Naive thymus-derived CD8-positive, alpha-beta T cell (primary cell): ENCODE results near the gene SEH1L. TPM values are rescaled to one million over a fixed set of nuclear protein-coding genes. Genes with fewer than 3 reads are reported as not detected.

Experiments
- ATAC-seq, 2 donors: fragments of 150-1000 bp; cut with Tn5 transposase in 1 of 2; sonication (Bioruptor Pico), chemical (Tn5 transposase) in 1 of 2; 1 replicate in 1 of 2; 2 replicates in 1 of 2; pipeline ENCODE4 v1.10.0; 2021; ENCODE audit warnings: mild to moderate bottlenecking in 2 of 2, moderate library complexity in 2 of 2
- POLR2A ChIA-PET: fragments of 350-600 bp; sonication (Branson Sonifier 250); formaldehyde crosslinking; loops from one replicate; lab custom pipeline; 2021; ENCODE audit warnings: antibody characterized with exemption; lab: Charles Lee
- DNase-seq, 10 donors: peaks; one replicate each; pipeline versions ENCODE4 v3.0.0 to v3.0.0-alpha.2; 2020 to 2022
- H3K27ac Mint-ChIP-seq, 10 donors: one replicate each; pipeline ENCODE4 v1.8.0; 2020 to 2022; ENCODE audit warnings: mild to moderate bottlenecking in 10 of 10, mixed read lengths in 10 of 10, moderate library complexity in 4 of 10, inconsistent platforms in 1 of 10
- H3K27me3 Mint-ChIP-seq, 5 donors: one replicate each; pipeline ENCODE4 v1.8.0; 2021 to 2022; ENCODE audit warnings: mixed read lengths in 5 of 5
- H3K36me3 Mint-ChIP-seq, 3 donors: one replicate each; pipeline ENCODE4 v1.8.0; 2020 to 2022; ENCODE audit warnings: mixed read lengths in 3 of 3, mild to moderate bottlenecking in 2 of 3, inconsistent platforms in 1 of 3
- H3K4me1 Mint-ChIP-seq, 4 donors: one replicate each; pipeline ENCODE4 v1.8.0; 2021 to 2022; ENCODE audit warnings: mixed read lengths in 4 of 4
- H3K4me3 Mint-ChIP-seq, 10 donors: one replicate each; pipeline ENCODE4 v1.8.0; 2020 to 2022; ENCODE audit warnings: mild to moderate bottlenecking in 10 of 10, mixed read lengths in 10 of 10, moderate library complexity in 6 of 10, inconsistent platforms in 1 of 10
- H3K9me3 Mint-ChIP-seq, 9 donors: one replicate each; pipeline ENCODE4 v1.8.0; 2020 to 2022; ENCODE audit warnings: mixed read lengths in 9 of 9, mild to moderate bottlenecking in 3 of 9, inconsistent platforms in 1 of 9, moderate library complexity in 1 of 9
- polyA plus RNA-seq, 3 donors: library from polyadenylated mRNA; unstranded; fragments of 300-500 nt; fragmentation: Illumina TruSeq; gene quantifications; one replicate each; pipeline ENCODE4 v1.2.3, GENCODE V29; 2021
- total RNA-seq, 8 experiments: library from RNA in 2 of 8; stranded (reverse) in 2 of 8; gene quantifications; one replicate each; pipeline ENCODE4 v1.2.3 and lab custom pipeline; 2021 to 2026

The SEH1L gene
- total and polyA plus RNA-seq, 5 experiments from 2014 or later = 25.5 to 41.7 (median 37.1) TPM

GRCh38 chr18:12922266-12922665 is 25.5 kb upstream of the SEH1L start:
- H3K27ac Mint-ChIP-seq = no peak overlapping the region
- H3K4me1 Mint-ChIP-seq = peaks cover 2 to 17% (median 9%) of the 10 kb centered on the region in 4 donors
- POLR2A ChIA-PET = interaction anchor here (0.6 to 1.5 kb wide), 2 partner anchors 11 to 26 kb away, joined by 4 to 6 read pairs; no protein-coding TSS in a partner anchor
- no peak for ATAC-seq
- H3K36me3 Mint-ChIP-seq = no peaks in the 10 kb centered on the region
- no peak overlapping the region for H3K4me3 Mint-ChIP-seq
- DNase-seq = no peak
- H3K27me3 Mint-ChIP-seq = no peaks in the 10 kb centered on the region
- no peaks in the 10 kb centered on the region for H3K9me3 Mint-ChIP-seq

- no peaks in the 10 kb centered on the region for H3K36me3 Mint-ChIP-seq
- H3K4me3 Mint-ChIP-seq = no peak overlapping the region
- peak overlapping the region in 1 of 10 donors; percentile 12 for H3K27ac Mint-ChIP-seq
- no peak for ATAC-seq
- no peaks in the 10 kb centered on the region for H3K9me3 Mint-ChIP-seq
- no peak for DNase-seq
- H3K27me3 Mint-ChIP-seq = no peaks in the 10 kb centered on the region
- H3K4me1 Mint-ChIP-seq = peaks cover 2 to 17% (median 9%) of the 10 kb centered on the region in 4 donors
- POLR2A ChIA-PET = no interaction called here
Observed at GRCh38 chr18:12924616-12925015, 23.2 kb upstream of the SEH1L start.

- H3K9me3 Mint-ChIP-seq = no peaks in the 10 kb centered on the region
- no peak for DNase-seq
- H3K4me3 Mint-ChIP-seq = no peak overlapping the region
- peaks cover 0 to 10% (median 1%) of the 10 kb centered on the region in 4 donors for H3K4me1 Mint-ChIP-seq
- H3K27me3 Mint-ChIP-seq = no peaks in the 10 kb centered on the region
- POLR2A ChIA-PET = no interaction called here
- no peak for ATAC-seq
- no peaks in the 10 kb centered on the region for H3K36me3 Mint-ChIP-seq
- no peak overlapping the region for H3K27ac Mint-ChIP-seq
Observed at GRCh38 chr18:12928206-12928605, 19.6 kb upstream of the SEH1L start.

GRCh38 chr18:12928641-12929040 is 19.2 kb upstream of the SEH1L start:
- no peak for ATAC-seq
- no peak overlapping the region for H3K27ac Mint-ChIP-seq
- DNase-seq = no peak
- no peaks in the 10 kb centered on the region for H3K9me3 Mint-ChIP-seq
- no peak overlapping the region for H3K4me3 Mint-ChIP-seq
- peaks cover 0 to 10% (median 1%) of the 10 kb centered on the region in 4 donors for H3K4me1 Mint-ChIP-seq
- no peaks in the 10 kb centered on the region for H3K27me3 Mint-ChIP-seq
- no peaks in the 10 kb centered on the region for H3K36me3 Mint-ChIP-seq
- POLR2A ChIA-PET = no interaction called here

GRCh38 chr18:12929477-12930083 is 18.2 kb upstream of the SEH1L start:
- Mint-ChIP-seq H3K27ac (peak overlapping the region in 1 of 10 donors; percentile 44), H3K27me3 (peaks cover 0 to 5% (median 1%) of the 10 kb centered on the region in 5 donors), H3K4me1 (peaks cover 1 to 13% (median 4%) of the 10 kb centered on the region in 4 donors), H3K36me3 (no peaks in the 10 kb centered on the region), H3K9me3 (no peaks in the 10 kb centered on the region), H3K4me3 (no peak overlapping the region)
- DNase-seq (peak in 1 of 10 donors; percentile 17), ATAC-seq (no peak)
- POLR2A ChIA-PET = no interaction called here

- POLR2A ChIA-PET = no interaction called here
- no peak overlapping the region for H3K4me3 Mint-ChIP-seq
- H3K9me3 Mint-ChIP-seq = no peaks in the 10 kb centered on the region
- H3K27ac Mint-ChIP-seq = no peak overlapping the region
- DNase-seq (no peak), ATAC-seq (no peak)
- H3K36me3 Mint-ChIP-seq = no peaks in the 10 kb centered on the region
- peaks cover 3 to 14% (median 6%) of the 10 kb centered on the region in 4 donors for H3K4me1 Mint-ChIP-seq
- peaks cover 0 to 10% (median 3%) of the 10 kb centered on the region in 5 donors for H3K27me3 Mint-ChIP-seq
Observed at GRCh38 chr18:12930376-12930775, 17.4 kb upstream of the SEH1L start.

GRCh38 chr18:12930908-12931307 is 16.9 kb upstream of the SEH1L start:
- POLR2A ChIA-PET = no interaction called here
- no peaks in the 10 kb centered on the region for H3K9me3 Mint-ChIP-seq
- no peak for ATAC-seq
- no peak for DNase-seq
- no peak overlapping the region for H3K4me3 Mint-ChIP-seq
- H3K27me3 Mint-ChIP-seq = peaks cover 0 to 10% (median 3%) of the 10 kb centered on the region in 5 donors
- no peaks in the 10 kb centered on the region for H3K36me3 Mint-ChIP-seq
- H3K27ac Mint-ChIP-seq = peak overlapping the region in 1 of 10 donors; percentile 58
- peaks cover 3 to 14% (median 6%) of the 10 kb centered on the region in 4 donors for H3K4me1 Mint-ChIP-seq

GRCh38 chr18:12933327-12933726 is 14.5 kb upstream of the SEH1L start:
- peaks cover 3 to 14% (median 6%) of the 10 kb centered on the region in 4 donors for H3K4me1 Mint-ChIP-seq
- DNase-seq (no peak), ATAC-seq (no peak)
- no peaks in the 10 kb centered on the region for H3K36me3 Mint-ChIP-seq
- H3K9me3 Mint-ChIP-seq = no peaks in the 10 kb centered on the region
- peaks cover 0 to 10% (median 3%) of the 10 kb centered on the region in 5 donors for H3K27me3 Mint-ChIP-seq
- POLR2A ChIA-PET = interaction anchor here (1.6 kb wide), 1 partner anchor 158 kb away, joined by 4 read pairs; no protein-coding TSS in a partner anchor
- H3K4me3 Mint-ChIP-seq = no peak overlapping the region
- H3K27ac Mint-ChIP-seq = no peak overlapping the region

- ATAC-seq (peak; percentile 92 to 94), DNase-seq (peak; percentile 59 to 88 (median 74))
- H3K36me3 Mint-ChIP-seq = no peaks in the 10 kb centered on the region
- no peak overlapping the region for H3K4me3 Mint-ChIP-seq
- peaks cover 0 to 10% (median 3%) of the 10 kb centered on the region in 5 donors for H3K27me3 Mint-ChIP-seq
- H3K4me1 Mint-ChIP-seq = peaks cover 3 to 11% (median 6%) of the 10 kb centered on the region in 4 donors
- H3K9me3 Mint-ChIP-seq = no peaks in the 10 kb centered on the region
- H3K27ac Mint-ChIP-seq = peak overlapping the region in 1 of 10 donors; percentile 0
- POLR2A ChIA-PET = interaction anchor here (1.0 to 1.6 kb wide), 2 partner anchors 51 to 159 kb away, joined by 3 to 4 read pairs; partner anchors contain the start of gene PTPN2
Observed at GRCh38 chr18:12934454-12935071, 13.2 kb upstream of the SEH1L start.

- Mint-ChIP-seq H3K4me3 (no peak overlapping the region), H3K36me3 (no peaks in the 10 kb centered on the region), H3K27ac (no peak overlapping the region), H3K9me3 (no peaks in the 10 kb centered on the region), H3K27me3 (peaks cover 0 to 9% (median 3%) of the 10 kb centered on the region in 5 donors), H3K4me1 (peaks cover 3 to 7% (median 4%) of the 10 kb centered on the region in 4 donors)
- DNase-seq (no peak), ATAC-seq (no peak)
- POLR2A ChIA-PET = no interaction called here
Observed at GRCh38 chr18:12939162-12939561, 8.6 kb upstream of the SEH1L start.

- no peak for ATAC-seq
- no peak for DNase-seq
- H3K4me1 Mint-ChIP-seq = peaks cover 10 to 23% (median 18%) of the 10 kb centered on the region in 4 donors
- H3K4me3 Mint-ChIP-seq = no peak overlapping the region
- H3K27me3 Mint-ChIP-seq = no peaks in the 10 kb centered on the region
- H3K9me3 Mint-ChIP-seq = no peaks in the 10 kb centered on the region
- POLR2A ChIA-PET = no interaction called here
- no peak overlapping the region for H3K27ac Mint-ChIP-seq
- no peaks in the 10 kb centered on the region for H3K36me3 Mint-ChIP-seq
Observed at GRCh38 chr18:12943215-12943614, 4.6 kb upstream of the SEH1L start.

GRCh38 chr18:12944709-12945108 is 3.1 kb upstream of the SEH1L start:
- no peaks in the 10 kb centered on the region for H3K9me3 Mint-ChIP-seq
- no peak for ATAC-seq

More at GRCh38 chr18:12944709-12945108, 3.1 kb upstream of the SEH1L start:
- H3K27me3 Mint-ChIP-seq = no peaks in the 10 kb centered on the region
- H3K27ac Mint-ChIP-seq = peak overlapping the region in 1 of 10 donors; percentile 19
- no peak overlapping the region for H3K4me3 Mint-ChIP-seq
- DNase-seq = no peak
- peaks cover 10 to 34% (median 23%) of the 10 kb centered on the region in 4 donors for H3K4me1 Mint-ChIP-seq
- POLR2A ChIA-PET = interaction anchor here (0.5 kb wide), 1 partner anchor 49 kb away, joined by 3 read pairs; no protein-coding TSS in a partner anchor
- peaks cover 0 to 1% (median 0%) of the 10 kb centered on the region in 3 donors for H3K36me3 Mint-ChIP-seq
